HG02798 (cell line): ENCODE measurements around the gene PEX26.

ENCODE experiments used
- ATAC-seq: cut with Tn5 transposase; IDR thresholded peaks from one replicate; pipeline ENCODE4 v1.9.1; 2021; ENCODE audit warnings: mild to moderate bottlenecking; ENCODE audit not compliant: unreplicated experiment, poor library complexity

PEX26 gene

GRCh38 chr22:18147791-18148190 lies 70.0 kb downstream of the PEX26 start:
- no peak for ATAC-seq

- no peak for ATAC-seq
Observed at GRCh38 chr22:18148293-18148965, 70.6 kb downstream of the PEX26 start.

GRCh38 chr22:18152519-18152918 lies 74.7 kb downstream of the PEX26 start:
- ATAC-seq: no peak

GRCh38 chr22:18154821-18155390 lies 77.1 kb downstream of the PEX26 start:
- ATAC-seq: no peak
